Ishikawa (cell line): ENCODE results near the gene TNIK.

Experiments used
- CREB1 ChIP-seq: IDR thresholded peaks from 2 replicates; pipeline ENCODE4 v1.6.1; 2012; ENCODE audit warnings: low read depth
- FOXM1 ChIP-seq: IDR thresholded peaks from 2 replicates; pipeline ENCODE4 v1.6.1; 2012; ENCODE audit warnings: low read depth, borderline replicate concordance
- NFIC ChIP-seq: IDR thresholded peaks from 2 replicates; pipeline ENCODE4 v1.6.1; 2012
- RAD21 ChIP-seq: IDR thresholded peaks from 2 replicates; pipeline ENCODE4 v1.6.1; 2012; ENCODE audit warnings: low read depth
- TAF1 ChIP-seq: IDR thresholded peaks from 2 replicates; pipeline ENCODE4 v1.6.1; 2012; ENCODE audit warnings: low read depth, mild to moderate bottlenecking
- YY1 ChIP-seq: IDR thresholded peaks from 2 replicates; pipeline ENCODE4 v1.6.1; 2012; ENCODE audit warnings: low read depth
- TF ChIP-seq, protein P1 (sequence below): IDR thresholded peaks from 2 replicates; pipeline ENCODE4 v1.6.1; 2012
- TF ChIP-seq, protein P2 (sequence below): IDR thresholded peaks from 2 replicates; pipeline ENCODE4 v1.6.1; 2012; ENCODE audit warnings: low read depth, mild to moderate bottlenecking

DNA sequence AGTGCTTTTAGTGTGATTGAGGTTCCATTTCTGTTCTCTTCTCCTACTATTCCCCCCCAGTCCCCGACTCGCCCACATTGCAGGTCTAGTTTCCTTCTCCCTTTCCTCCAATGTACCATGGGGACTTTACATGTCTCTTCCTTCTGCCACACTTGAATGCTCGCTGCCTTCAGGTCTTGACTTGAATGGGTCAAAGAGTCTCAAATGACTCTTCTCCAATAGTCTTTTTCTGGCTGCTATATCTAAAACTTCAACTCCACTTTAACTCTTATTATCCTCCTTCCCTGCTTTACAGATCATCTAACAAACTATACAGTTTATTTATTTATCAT is 219.7 kb downstream of the TNIK start:
- TF ChIP-seq, protein P1, sequence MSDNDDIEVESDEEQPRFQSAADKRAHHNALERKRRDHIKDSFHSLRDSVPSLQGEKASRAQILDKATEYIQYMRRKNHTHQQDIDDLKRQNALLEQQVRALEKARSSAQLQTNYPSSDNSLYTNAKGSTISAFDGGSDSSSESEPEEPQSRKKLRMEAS = no peak
- no peak for TF ChIP-seq NFIC
- TF ChIP-seq, protein P2, sequence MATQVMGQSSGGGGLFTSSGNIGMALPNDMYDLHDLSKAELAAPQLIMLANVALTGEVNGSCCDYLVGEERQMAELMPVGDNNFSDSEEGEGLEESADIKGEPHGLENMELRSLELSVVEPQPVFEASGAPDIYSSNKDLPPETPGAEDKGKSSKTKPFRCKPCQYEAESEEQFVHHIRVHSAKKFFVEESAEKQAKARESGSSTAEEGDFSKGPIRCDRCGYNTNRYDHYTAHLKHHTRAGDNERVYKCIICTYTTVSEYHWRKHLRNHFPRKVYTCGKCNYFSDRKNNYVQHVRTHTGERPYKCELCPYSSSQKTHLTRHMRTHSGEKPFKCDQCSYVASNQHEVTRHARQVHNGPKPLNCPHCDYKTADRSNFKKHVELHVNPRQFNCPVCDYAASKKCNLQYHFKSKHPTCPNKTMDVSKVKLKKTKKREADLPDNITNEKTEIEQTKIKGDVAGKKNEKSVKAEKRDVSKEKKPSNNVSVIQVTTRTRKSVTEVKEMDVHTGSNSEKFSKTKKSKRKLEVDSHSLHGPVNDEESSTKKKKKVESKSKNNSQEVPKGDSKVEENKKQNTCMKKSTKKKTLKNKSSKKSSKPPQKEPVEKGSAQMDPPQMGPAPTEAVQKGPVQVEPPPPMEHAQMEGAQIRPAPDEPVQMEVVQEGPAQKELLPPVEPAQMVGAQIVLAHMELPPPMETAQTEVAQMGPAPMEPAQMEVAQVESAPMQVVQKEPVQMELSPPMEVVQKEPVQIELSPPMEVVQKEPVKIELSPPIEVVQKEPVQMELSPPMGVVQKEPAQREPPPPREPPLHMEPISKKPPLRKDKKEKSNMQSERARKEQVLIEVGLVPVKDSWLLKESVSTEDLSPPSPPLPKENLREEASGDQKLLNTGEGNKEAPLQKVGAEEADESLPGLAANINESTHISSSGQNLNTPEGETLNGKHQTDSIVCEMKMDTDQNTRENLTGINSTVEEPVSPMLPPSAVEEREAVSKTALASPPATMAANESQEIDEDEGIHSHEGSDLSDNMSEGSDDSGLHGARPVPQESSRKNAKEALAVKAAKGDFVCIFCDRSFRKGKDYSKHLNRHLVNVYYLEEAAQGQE = no peak
- no peak for TF ChIP-seq FOXM1
- TF ChIP-seq CREB1 = no peak
- no peak for TF ChIP-seq TAF1
- TF ChIP-seq RAD21 = no peak
- TF ChIP-seq YY1 = no peak
